Measurements from ENCODE around the gene ZDHHC7. TPM values are rescaled to one million over a fixed set of nuclear protein-coding genes. Genes with fewer than 3 reads are reported as not detected.
"Not testable (repeated sequence)": the region's sequence is repeated elsewhere in the genome, so short reads cannot be mapped to it uniquely, and the experiment has no call there.

ZDHHC7 gene
- polyA plus RNA-seq, 1 donor, result 49.8 TPM

GRCh38 chr16:84950906-84951305, 60.4 kb downstream of the ZDHHC7 start:
- H3K4me3 ChIP-seq (ENCODE audit: low read length), result no peak overlapping the region
- H3K4me1 ChIP-seq (ENCODE audit: control insufficient read depth, insufficient read depth, low read length), result peaks cover 27% of the 10 kb centered on the region
- H3K27me3 ChIP-seq (ENCODE audit: control insufficient read depth, insufficient read depth, low read length), result no peaks in the 10 kb centered on the region
- no peak for DNase-seq
- H3K36me3 ChIP-seq (ENCODE audit: control insufficient read depth, insufficient read depth, low read length), result no peaks in the 10 kb centered on the region
- no peaks in the 10 kb centered on the region for H3K9me3 ChIP-seq (ENCODE audit: control insufficient read depth, low read depth, low read length)
- no peak overlapping the region for H3K27ac ChIP-seq (ENCODE audit: low read length)
- WGBS (ENCODE audit: insufficient coverage, low lambda C conversion rate), result no CpG with 5 or more reads among the region's 10 CpGs

GRCh38 chr16:84949772-84950436, 61.4 kb downstream of the ZDHHC7 start:
- Histone ChIP-seq H3K4me1 (ENCODE audit: control insufficient read depth, insufficient read depth, low read length) (peaks cover 27% of the 10 kb centered on the region), H3K27ac (ENCODE audit: low read length) (no peak overlapping the region), H3K27me3 (ENCODE audit: control insufficient read depth, insufficient read depth, low read length) (no peaks in the 10 kb centered on the region), H3K4me3 (ENCODE audit: low read length) (no peak overlapping the region), H3K9me3 (ENCODE audit: control insufficient read depth, low read depth, low read length) (no peaks in the 10 kb centered on the region), H3K36me3 (ENCODE audit: control insufficient read depth, insufficient read depth, low read length) (no peaks in the 10 kb centered on the region)
- peak; percentile 50 to 67 for DNase-seq
- WGBS (ENCODE audit: insufficient coverage, low lambda C conversion rate), result no CpG with 5 or more reads among the region's 10 CpGs

DNA sequence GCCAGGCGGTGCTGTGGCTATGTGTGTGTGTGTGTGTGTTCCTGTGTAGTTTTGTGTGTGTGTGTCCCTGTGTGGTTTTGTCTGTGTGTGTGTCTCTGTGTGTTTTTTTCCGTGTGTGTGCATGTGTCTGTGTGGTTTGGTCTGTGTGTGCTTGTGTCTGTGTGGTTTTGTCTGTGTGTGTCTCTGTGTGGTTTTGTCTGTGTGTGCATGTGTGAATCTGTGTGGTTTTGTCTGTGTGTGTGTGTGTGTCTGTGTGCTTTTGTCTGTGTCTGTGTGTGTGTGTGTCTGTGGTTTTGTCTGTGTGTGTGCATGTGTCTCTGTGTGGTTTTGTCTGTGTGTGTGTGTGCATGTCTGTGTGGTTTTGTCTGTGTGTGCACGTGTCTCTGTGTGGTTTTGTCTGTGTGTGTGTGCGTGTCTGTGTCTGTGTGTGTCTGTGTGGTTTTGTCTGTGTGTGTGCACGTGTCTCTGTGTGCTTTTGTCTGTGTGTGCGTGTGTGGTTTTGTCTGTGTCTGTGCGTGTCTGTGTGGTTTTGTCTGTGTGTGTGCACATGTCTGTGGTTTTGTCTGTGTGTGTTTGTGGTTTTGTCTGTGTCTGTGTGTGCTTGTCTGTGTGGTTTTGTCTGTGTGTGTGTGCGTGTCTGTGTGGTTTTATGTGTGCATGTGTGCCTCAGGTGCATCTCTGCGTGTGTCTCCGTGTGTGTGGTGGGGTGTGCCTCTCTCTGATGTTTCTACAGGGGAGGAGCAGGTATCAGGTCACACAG, 62.3 kb downstream of the ZDHHC7 start:
- no CpG with 5 or more reads among the region's 10 CpGs for WGBS (ENCODE audit: insufficient coverage, low lambda C conversion rate)
- no peak for DNase-seq
- H3K27ac ChIP-seq (ENCODE audit: low read length), result no peak overlapping the region
- H3K4me1 ChIP-seq (ENCODE audit: control insufficient read depth, insufficient read depth, low read length), result peaks cover 27% of the 10 kb centered on the region
- H3K36me3 ChIP-seq (ENCODE audit: control insufficient read depth, insufficient read depth, low read length), result no peaks in the 10 kb centered on the region
- H3K27me3 ChIP-seq (ENCODE audit: control insufficient read depth, insufficient read depth, low read length), result no peaks in the 10 kb centered on the region
- no peak overlapping the region for H3K4me3 ChIP-seq (ENCODE audit: low read length)
- H3K9me3 ChIP-seq (ENCODE audit: control insufficient read depth, low read depth, low read length), result no peaks in the 10 kb centered on the region

DNA sequence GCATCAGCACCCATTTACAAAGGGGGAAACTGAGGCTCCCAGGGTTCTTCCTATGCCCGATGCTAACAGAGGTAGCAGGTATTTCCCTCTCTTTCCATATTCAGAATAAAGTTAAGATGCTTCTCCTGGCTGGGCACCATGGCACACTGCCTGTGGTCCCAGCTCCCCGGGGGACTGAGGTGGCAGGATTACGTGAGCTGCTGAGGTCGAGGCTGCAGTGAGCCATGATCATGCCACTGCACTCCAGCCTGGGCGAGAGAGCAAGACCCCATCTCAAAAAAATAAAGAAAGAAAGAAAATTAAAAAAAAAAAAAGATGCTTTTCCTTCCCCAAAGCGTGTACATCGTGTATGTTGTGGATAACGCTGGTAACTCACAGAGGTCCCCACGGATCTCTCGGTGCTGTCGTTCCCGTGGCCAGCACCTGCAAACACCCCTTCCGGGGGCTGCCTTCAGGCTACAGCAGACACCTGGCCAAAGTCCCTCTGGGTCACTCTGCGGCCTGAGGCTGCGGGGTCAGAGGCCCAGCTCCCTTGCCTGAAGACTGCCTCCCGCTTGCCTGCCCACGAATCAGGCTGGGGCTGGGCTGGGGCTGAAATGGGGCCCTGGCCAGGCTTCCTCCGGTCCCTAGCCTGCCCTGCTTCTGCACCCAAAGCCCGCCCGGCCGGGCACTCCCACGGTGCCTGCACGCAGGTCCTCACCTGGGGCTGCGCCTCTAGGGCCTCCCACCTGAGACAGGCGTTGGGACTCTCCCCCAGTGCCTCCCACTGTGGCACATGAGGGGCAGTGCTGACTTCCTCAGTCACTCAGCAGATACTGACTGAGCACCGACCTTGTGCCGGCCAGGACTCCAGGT, 63.1 kb downstream of the ZDHHC7 start:
- no peaks in the 10 kb centered on the region for H3K9me3 ChIP-seq (ENCODE audit: control insufficient read depth, low read depth, low read length)
- no peak overlapping the region for H3K27ac ChIP-seq (ENCODE audit: low read length)
- H3K36me3 ChIP-seq (ENCODE audit: control insufficient read depth, insufficient read depth, low read length), result no peaks in the 10 kb centered on the region
- peaks cover 19% of the 10 kb centered on the region for H3K4me1 ChIP-seq (ENCODE audit: control insufficient read depth, insufficient read depth, low read length)
- DNase-seq, result no peak
- WGBS (ENCODE audit: insufficient coverage, low lambda C conversion rate), result no CpG with 5 or more reads among the region's 27 CpGs
- no peak overlapping the region for H3K4me3 ChIP-seq (ENCODE audit: low read length)
- H3K27me3 ChIP-seq (ENCODE audit: control insufficient read depth, insufficient read depth, low read length), result no peaks in the 10 kb centered on the region

GRCh38 chr16:84947022-84947421, 64.3 kb downstream of the ZDHHC7 start:
- Histone ChIP-seq H3K4me3 (ENCODE audit: low read length) (no peak overlapping the region), H3K27me3 (ENCODE audit: control insufficient read depth, insufficient read depth, low read length) (no peaks in the 10 kb centered on the region), H3K4me1 (ENCODE audit: control insufficient read depth, insufficient read depth, low read length) (peaks cover 10% of the 10 kb centered on the region), H3K27ac (ENCODE audit: low read length) (no peak overlapping the region), H3K9me3 (ENCODE audit: control insufficient read depth, low read depth, low read length) (no peaks in the 10 kb centered on the region), H3K36me3 (ENCODE audit: control insufficient read depth, insufficient read depth, low read length) (no peaks in the 10 kb centered on the region)
- WGBS (ENCODE audit: insufficient coverage, low lambda C conversion rate), result 67% methylated on average over 1 of the region's 9 CpGs
- DNase-seq, result no peak

- Histone ChIP-seq H3K36me3 (ENCODE audit: control insufficient read depth, insufficient read depth, low read length) (no peaks in the 10 kb centered on the region), H3K27me3 (ENCODE audit: control insufficient read depth, insufficient read depth, low read length) (no peaks in the 10 kb centered on the region), H3K4me1 (ENCODE audit: control insufficient read depth, insufficient read depth, low read length) (peaks cover 4% of the 10 kb centered on the region), H3K27ac (ENCODE audit: low read length) (no peak overlapping the region), H3K9me3 (ENCODE audit: control insufficient read depth, low read depth, low read length) (peaks cover 2% of the 10 kb centered on the region), H3K4me3 (ENCODE audit: low read length) (no peak overlapping the region)
- no CpG with 5 or more reads among the region's 4 CpGs for WGBS (ENCODE audit: insufficient coverage, low lambda C conversion rate)
- DNase-seq, result no peak
These were observed 67.7 kb downstream of the ZDHHC7 start for GRCh38 chr16:84943620-84944019.

DNA sequence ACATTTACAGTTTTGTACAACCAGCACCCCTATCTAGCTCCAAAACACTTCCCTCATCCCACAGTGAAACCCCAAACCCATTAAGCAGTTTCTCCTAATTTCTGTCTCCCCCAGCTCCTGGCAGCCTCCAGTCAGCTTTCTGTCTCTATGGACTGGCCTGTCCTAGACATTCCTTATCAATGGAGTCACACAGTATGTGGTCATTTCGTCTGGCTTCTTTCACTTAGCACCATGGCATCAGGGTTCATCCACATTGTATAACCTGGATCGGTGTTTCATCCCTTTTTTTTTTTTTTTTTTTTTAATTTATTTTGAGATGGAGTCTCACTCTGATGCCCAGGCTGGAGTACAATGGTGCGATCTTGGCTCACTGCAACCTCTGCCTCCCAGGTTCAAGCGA, 68.5 kb downstream of the ZDHHC7 start:
- Histone ChIP-seq H3K27me3 (ENCODE audit: control insufficient read depth, insufficient read depth, low read length) (no peaks in the 10 kb centered on the region), H3K27ac (ENCODE audit: low read length) (no peak overlapping the region), H3K9me3 (ENCODE audit: control insufficient read depth, low read depth, low read length) (peaks cover 2% of the 10 kb centered on the region), H3K4me3 (ENCODE audit: low read length) (no peak overlapping the region), H3K36me3 (ENCODE audit: control insufficient read depth, insufficient read depth, low read length) (no peaks in the 10 kb centered on the region), H3K4me1 (ENCODE audit: control insufficient read depth, insufficient read depth, low read length) (no peaks in the 10 kb centered on the region)
- no peak for DNase-seq
- WGBS (ENCODE audit: insufficient coverage, low lambda C conversion rate), result 83% methylated on average over 1 of the region's 4 CpGs

- WGBS (ENCODE audit: insufficient coverage, low lambda C conversion rate), result 100% methylated on average over 1 of the region's 10 CpGs
- no peak overlapping the region for H3K27ac ChIP-seq (ENCODE audit: low read length)
- no peaks in the 10 kb centered on the region for H3K36me3 ChIP-seq (ENCODE audit: control insufficient read depth, insufficient read depth, low read length)
- H3K4me3 ChIP-seq (ENCODE audit: low read length), result no peak overlapping the region
- DNase-seq, result no peak
- no peaks in the 10 kb centered on the region for H3K4me1 ChIP-seq (ENCODE audit: control insufficient read depth, insufficient read depth, low read length)
- H3K27me3 ChIP-seq (ENCODE audit: control insufficient read depth, insufficient read depth, low read length), result no peaks in the 10 kb centered on the region
- H3K9me3 ChIP-seq (ENCODE audit: control insufficient read depth, low read depth, low read length), result peaks cover 2% of the 10 kb centered on the region
These were observed 69.4 kb downstream of the ZDHHC7 start for GRCh38 chr16:84941921-84942320.

- Histone ChIP-seq H3K36me3 (ENCODE audit: control insufficient read depth, insufficient read depth, low read length) (no peaks in the 10 kb centered on the region), H3K27me3 (ENCODE audit: control insufficient read depth, insufficient read depth, low read length) (no peaks in the 10 kb centered on the region), H3K4me3 (ENCODE audit: low read length) (no peak overlapping the region), H3K27ac (ENCODE audit: low read length) (no peak overlapping the region), H3K4me1 (ENCODE audit: control insufficient read depth, insufficient read depth, low read length) (no peaks in the 10 kb centered on the region), H3K9me3 (ENCODE audit: control insufficient read depth, low read depth, low read length) (peaks cover 2% of the 10 kb centered on the region)
- WGBS (ENCODE audit: insufficient coverage, low lambda C conversion rate), result no CpG with 5 or more reads among the region's 41 CpGs
- DNase-seq, result no peak
These were observed 70.4 kb downstream of the ZDHHC7 start for GRCh38 chr16:84940670-84941551.

GRCh38 chr16:84938616-84939015, 72.7 kb downstream of the ZDHHC7 start:
- H3K36me3 ChIP-seq (ENCODE audit: control insufficient read depth, insufficient read depth, low read length); H3K27me3 ChIP-seq (ENCODE audit: control insufficient read depth, insufficient read depth, low read length); H3K27ac ChIP-seq (ENCODE audit: low read length); DNase-seq; H3K9me3 ChIP-seq (ENCODE audit: control insufficient read depth, low read depth, low read length); H3K4me1 ChIP-seq (ENCODE audit: control insufficient read depth, insufficient read depth, low read length); H3K4me3 ChIP-seq (ENCODE audit: low read length): not testable (repeated sequence)
- no CpG with 5 or more reads among the region's 6 CpGs for WGBS (ENCODE audit: insufficient coverage, low lambda C conversion rate)
